Measurements from ENCODE around the gene PTPN2.
"Not testable (repeated sequence)": the region's sequence is repeated elsewhere in the genome, so short reads cannot be mapped to it uniquely, and the experiment has no call there.

PTPN2 gene

DNA sequence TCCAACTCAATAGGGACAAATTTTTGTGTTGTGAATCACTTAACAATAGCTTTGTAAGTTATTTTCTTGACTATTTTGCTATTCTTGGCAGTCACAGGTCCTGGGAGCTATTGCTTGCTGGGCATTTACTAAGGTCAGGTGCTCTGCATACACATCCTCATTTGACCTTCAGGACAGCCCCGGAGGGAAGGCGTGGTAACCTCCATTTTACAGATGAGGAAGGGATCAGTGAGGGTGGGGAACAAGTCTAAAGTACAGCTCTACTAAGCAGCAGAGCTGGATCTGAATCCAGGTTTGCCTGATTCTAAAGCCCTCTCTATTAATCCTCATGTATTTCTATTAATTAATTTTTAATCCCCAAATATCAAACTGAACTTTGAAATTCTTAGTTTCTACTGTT, 58.8 kb downstream of the PTPN2 start:
- DNase-seq (ENCODE audit: low read depth in 2 of 2) = no peak

GRCh38 chr18:12823892-12824291, 60.1 kb downstream of the PTPN2 start:
- no peak for DNase-seq (ENCODE audit: low read depth in 2 of 2)

- no peak for DNase-seq (ENCODE audit: low read depth in 2 of 2)
These were observed 62.6 kb downstream of the PTPN2 start for GRCh38 chr18:12821408-12821807.

DNA sequence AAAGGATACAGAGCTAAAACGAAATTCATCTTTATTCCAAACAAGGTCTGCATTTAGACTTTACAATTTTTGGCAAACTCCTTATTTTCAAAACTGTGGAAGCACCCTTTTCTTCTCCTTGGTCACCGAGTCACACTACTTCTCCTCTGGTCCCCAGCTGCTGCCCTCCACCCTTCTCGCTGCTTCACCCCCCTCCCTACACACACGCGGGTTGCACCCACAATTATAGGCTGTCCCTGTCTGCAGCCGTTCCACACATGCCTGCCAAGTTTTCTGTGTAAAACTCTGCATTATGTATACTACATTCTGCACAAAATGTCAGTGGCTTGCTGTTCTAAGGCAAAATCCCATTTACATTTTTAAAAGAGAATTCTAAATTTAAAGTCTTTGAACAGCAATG, 63.5 kb downstream of the PTPN2 start:
- no peak for DNase-seq (ENCODE audit: low read depth in 2 of 2)

DNA sequence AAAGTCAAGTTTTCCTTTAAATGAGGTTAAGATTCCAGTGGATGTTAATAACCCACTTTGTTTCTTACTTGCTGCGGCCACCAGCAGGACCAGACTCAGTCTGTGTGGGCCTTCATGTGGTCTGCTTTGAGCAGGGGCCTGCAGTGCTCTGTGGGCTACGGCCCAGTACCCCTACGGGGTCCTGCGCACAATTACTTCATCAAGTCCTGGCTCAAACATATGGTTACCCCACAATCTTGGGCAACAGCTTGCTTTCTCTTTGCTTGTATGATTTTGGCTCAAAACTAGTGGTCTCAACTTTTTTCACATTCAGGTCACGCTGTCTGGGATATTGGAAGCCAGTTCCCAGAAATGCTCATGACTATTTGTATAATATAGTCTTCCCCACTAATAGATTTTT, 64.2 kb downstream of the PTPN2 start:
- DNase-seq (ENCODE audit: low read depth in 2 of 2) = no peak

GRCh38 chr18:12819322-12819721, 64.7 kb downstream of the PTPN2 start:
- DNase-seq (ENCODE audit: low read depth in 2 of 2) = no peak

DNA sequence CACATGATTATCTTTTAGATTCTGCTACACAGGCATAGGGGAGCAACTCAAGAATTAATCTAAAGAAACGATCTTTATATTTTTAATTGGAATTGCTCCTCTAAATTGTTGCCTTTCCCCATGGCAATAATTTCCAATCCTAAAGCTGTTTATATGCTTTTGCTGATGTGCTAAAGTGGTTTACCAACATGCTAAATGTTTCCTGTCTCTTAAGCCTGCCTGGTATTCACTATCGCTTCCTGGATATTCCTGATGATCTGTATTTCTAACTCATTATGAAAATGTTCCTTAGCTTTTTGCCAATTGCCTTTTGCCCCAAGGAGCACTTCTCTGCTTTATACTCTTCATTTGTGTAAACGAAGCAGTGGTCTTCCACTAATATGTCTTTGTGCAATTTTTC, 65.8 kb downstream of the PTPN2 start:
- no peak for DNase-seq (ENCODE audit: low read depth in 2 of 2)

- no peak for DNase-seq (ENCODE audit: low read depth in 2 of 2)
These were observed 67.6 kb downstream of the PTPN2 start for GRCh38 chr18:12816451-12816850.

DNA sequence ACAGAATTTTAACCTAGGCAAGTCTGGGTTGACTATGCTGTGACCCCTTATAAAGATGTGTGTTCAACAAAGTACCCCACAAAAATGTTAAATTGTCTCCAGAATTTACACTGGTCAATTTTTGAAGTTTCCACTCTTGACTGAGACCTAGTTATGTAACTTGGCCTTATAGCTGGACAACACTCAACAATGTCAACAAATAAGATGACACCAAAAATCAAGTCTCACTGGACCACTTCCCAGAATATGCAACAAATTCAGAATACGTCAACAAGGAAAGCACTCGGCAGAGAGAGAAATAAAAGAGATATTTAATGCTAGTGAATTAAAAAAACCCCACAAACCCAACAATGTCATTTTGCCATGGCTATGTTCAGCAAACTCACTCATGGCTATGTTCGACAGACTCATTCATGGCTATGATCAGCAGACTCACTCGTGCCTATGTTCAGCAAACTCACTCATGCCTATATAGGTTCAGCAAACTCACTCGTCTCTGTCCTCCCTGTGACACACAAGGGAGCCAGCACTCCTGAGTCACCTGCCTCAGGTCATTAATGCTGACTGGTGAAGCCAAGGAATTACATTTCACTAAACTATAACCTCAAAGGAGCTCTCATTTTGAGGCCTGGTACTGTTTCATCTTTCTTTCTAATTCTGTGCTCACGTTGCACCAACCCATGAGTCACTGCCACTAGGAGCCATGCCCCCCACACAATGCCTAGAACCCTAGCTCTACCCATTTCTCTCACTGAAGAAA, 72.7 kb downstream of the PTPN2 start:
- no peak for DNase-seq (ENCODE audit: low read depth in 2 of 2)

GRCh38 chr18:12803069-12803936, 80.7 kb downstream of the PTPN2 start:
- no peak for DNase-seq (ENCODE audit: low read depth in 2 of 2)

GRCh38 chr18:12802538-12802937, 81.5 kb downstream of the PTPN2 start:
- DNase-seq (ENCODE audit: low read depth in 2 of 2) = no peak

- no peak for DNase-seq (ENCODE audit: low read depth in 2 of 2)
These were observed 87.6 kb downstream of the PTPN2 start for GRCh38 chr18:12796448-12796847.

DNA sequence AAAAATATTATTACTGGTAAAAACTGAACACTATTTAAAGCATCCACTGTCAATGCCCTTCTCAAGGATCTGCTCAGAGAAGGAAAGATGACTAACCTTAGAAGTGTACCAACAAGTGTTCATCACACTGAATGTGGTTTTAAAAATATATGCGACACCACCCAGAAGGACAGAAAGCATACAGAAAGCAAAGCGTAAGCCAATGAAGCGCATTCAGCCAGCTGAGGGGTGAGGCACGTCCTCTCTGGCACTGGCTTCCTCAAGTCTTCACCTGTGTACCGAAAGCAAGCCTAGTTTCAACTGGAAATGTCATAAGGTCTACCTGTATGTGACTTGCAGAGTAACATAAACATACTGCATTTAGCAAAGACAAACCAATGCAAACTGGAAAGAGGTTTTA, 92.4 kb downstream of the PTPN2 start:
- DNase-seq (ENCODE audit: low read depth in 2 of 2) = no peak

DNA sequence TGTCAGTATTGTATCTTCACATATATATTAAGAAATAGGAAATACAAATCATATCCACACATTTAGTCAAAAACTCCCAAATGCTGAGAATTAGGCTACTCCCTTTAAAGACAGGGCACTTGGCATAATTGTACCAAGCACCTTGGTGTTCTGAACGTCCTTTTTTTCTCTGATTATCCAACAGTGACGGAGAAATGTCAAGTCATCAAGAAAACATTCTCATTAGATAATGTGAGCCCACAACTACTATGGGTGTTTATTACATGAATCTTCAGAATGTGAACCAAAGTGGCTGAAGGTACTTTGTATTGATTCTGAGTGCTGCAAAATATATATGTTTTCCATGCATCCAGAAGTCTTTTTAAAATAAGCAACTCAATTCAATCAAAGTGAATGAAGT, 97.4 kb downstream of the PTPN2 start:
- DNase-seq (ENCODE audit: low read depth in 2 of 2) = no peak

DNA sequence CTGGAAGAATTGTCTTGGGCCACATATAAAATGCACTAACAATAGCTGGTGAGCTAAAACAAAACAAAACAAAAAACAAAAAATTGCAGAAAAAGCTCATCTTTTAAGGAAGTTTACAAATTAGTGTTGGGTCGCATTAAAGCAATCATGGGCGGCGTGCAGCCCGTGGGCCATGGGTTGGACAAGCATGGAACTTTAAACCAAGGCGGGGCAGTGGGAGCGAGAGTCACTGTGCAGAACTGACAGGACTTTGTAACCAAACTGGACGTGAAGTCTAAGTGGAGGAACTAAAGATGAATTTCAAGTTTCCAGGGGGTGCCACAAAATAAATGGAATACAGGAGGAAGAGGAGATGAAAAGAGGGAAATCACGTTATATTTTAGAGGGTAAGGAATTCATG, 100.5 kb downstream of the PTPN2 start:
- no peak for DNase-seq (ENCODE audit: low read depth in 2 of 2)

GRCh38 chr18:12782521-12782920, 101.5 kb downstream of the PTPN2 start:
- DNase-seq (ENCODE audit: low read depth in 2 of 2) = no peak

GRCh38 chr18:12779456-12779855, 104.6 kb downstream of the PTPN2 start:
- DNase-seq (ENCODE audit: low read depth in 2 of 2) = no peak

DNA sequence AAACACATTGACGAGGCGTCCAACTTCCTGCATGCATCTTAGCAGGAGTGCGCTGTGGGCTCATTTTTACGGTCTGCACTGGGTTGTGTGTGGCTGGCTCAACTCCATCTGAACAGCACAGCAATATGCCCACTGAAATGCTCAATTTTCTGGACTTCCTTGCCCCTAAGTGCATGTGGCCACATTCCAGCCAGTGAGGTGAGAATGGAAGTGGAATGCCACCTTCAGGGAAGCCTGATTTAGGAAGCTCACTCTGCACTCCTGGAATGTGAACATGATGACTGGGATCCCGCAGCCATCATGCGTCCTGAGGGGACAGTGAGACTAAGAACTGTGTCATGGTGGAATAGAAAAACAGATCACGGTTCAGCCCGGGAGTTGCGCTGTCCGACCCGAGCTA, 105.0 kb downstream of the PTPN2 start:
- no peak for DNase-seq (ENCODE audit: low read depth in 2 of 2)

DNA sequence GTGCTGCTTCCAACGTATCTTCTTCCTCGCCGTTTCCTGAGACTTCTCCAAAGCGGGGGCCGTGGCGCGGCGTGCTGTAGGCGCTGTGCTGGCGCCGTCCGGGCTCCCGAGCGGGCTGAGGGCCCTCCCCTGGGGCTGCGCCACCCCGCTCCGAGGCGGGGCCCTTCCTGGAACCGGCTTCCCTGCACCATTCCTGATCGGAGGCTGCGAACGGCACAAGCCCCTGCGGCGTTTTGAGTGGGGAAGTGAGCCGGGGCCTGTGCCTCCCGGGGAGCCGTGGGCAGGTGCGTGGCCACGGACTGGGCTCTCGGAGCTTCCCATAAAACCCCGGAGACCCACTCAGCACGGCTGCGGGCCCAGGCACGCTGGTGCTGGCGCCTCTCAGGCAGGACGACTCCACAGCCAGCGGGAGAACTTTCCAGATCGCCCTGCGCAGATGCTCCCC, 106.5 kb downstream of the PTPN2 start:
- DNase-seq (ENCODE audit: low read depth in 2 of 2) = no peak

GRCh38 chr18:12776821-12777471, 107.1 kb downstream of the PTPN2 start:
- no peak for DNase-seq (ENCODE audit: low read depth in 2 of 2)

DNA sequence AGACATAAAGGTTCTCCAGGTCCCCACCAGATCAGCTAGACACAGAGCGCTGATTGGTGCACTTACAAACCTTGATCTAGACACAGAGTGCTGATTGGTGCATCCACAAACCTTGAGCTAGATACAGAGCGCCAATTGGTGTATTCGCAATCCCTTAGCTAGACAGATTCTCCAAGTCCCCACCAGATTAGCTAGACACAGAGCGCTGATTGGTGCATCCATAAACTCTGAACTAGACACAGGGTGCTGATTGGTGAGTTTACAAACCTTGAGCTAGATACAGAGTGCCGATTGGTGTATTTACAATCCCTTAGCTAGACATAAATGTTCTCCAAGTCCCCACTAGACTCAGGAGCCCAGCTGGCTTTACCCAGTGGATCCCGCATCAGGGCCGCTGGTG, 107.6 kb downstream of the PTPN2 start:
- DNase-seq (ENCODE audit: low read depth in 2 of 2) = not testable (repeated sequence)

- no peak for DNase-seq (ENCODE audit: low read depth in 2 of 2)
These were observed 109.1 kb downstream of the PTPN2 start for GRCh38 chr18:12774982-12775381.

GRCh38 chr18:12773369-12773768, 110.7 kb downstream of the PTPN2 start:
- no peak for DNase-seq (ENCODE audit: low read depth in 2 of 2)

Data from activated CD8-positive, alpha-beta memory T cell treated with anti-CD3 and anti-CD28 coated beads for 4 hours (primary cell).